GM10248 (cell line): ENCODE measurements around the gene UMODL1.

Experiments used
- CTCF ChIA-PET: fragments of 300-600 bp; sonication (Branson Sonifier 250); formaldehyde crosslinking; extraction: SDS; loops from one replicate; lab custom pipeline; 2021; ENCODE audit warnings: antibody characterized with exemption; lab: Yijun Ruan, JAX
- POLR2A ChIA-PET: fragments of 350-650 bp; sonication (Branson Sonifier 250); formaldehyde crosslinking; extraction: SDS; loops from one replicate; lab custom pipeline; 2020; ENCODE audit warnings: antibody characterized with exemption; lab: Yijun Ruan, JAX
- DNase-seq: peaks from one replicate; pipeline ENCODE4 v3.0.0; 2012; ENCODE audit errors: extremely low spot score
- CTCF ChIP-seq: IDR thresholded peaks from 2 replicates; pipeline ENCODE4 v1.5.1; 2012; ENCODE audit warnings: mild to moderate bottlenecking, low read depth; ENCODE audit errors: extremely low read depth, missing control alignments, control extremely low read depth

The UMODL1 gene

GRCh38 chr21:42058631-42059111 lies 12.4 kb upstream of the UMODL1 start:
- TF ChIP-seq CTCF: no peak
- ChIA-PET CTCF (interaction anchor here (0.6 to 1.4 kb wide), 2 partner anchors 9 to 22 kb away, joined by 3 read pairs; no protein-coding TSS in a partner anchor), POLR2A (no interaction called here)
- DNase-seq: no peak

GRCh38 chr21:42059141-42059540 lies 12.0 kb upstream of the UMODL1 start:
- ChIA-PET CTCF (interaction anchor here (0.6 to 1.4 kb wide), 2 partner anchors 9 to 22 kb away, joined by 3 read pairs; no protein-coding TSS in a partner anchor), POLR2A (no interaction called here)
- no peak for TF ChIP-seq CTCF
- no peak for DNase-seq

- no peak for TF ChIP-seq CTCF
- ChIA-PET POLR2A (no interaction called here), CTCF (interaction anchor here (1.4 kb wide), 1 partner anchor 21 kb away, joined by 3 read pairs; no protein-coding TSS in a partner anchor)
- DNase-seq: no peak
Measured at GRCh38 chr21:42059721-42060120, 11.4 kb upstream of the UMODL1 start.

GRCh38 chr21:42060166-42060565 lies 11.0 kb upstream of the UMODL1 start:
- ChIA-PET CTCF (interaction anchor here (1.4 kb wide), 1 partner anchor 21 kb away, joined by 3 read pairs; no protein-coding TSS in a partner anchor), POLR2A (no interaction called here)
- DNase-seq: no peak
- TF ChIP-seq CTCF: no peak

- POLR2A ChIA-PET: no interaction called here
- TF ChIP-seq CTCF: no peak
- CTCF ChIA-PET: no interaction called here
Measured at GRCh38 chr21:42061195-42061985, 9.7 kb upstream of the UMODL1 start.

GRCh38 chr21:42061986-42062235 lies 9.2 kb upstream of the UMODL1 start:
- no peak for TF ChIP-seq CTCF
- ChIA-PET CTCF (no interaction called here), POLR2A (no interaction called here)
- no peak for DNase-seq

More at GRCh38 chr21:42061195-42061985, 9.7 kb upstream of the UMODL1 start:
- DNase-seq: peak; percentile 87
